ENCODE results near the gene SFMBT2.

Gene SFMBT2

GRCh38 chr10:7424919-7425318 lies 14.1 kb upstream of the SFMBT2 start:
- H3K9ac ChIP-seq (ENCODE audit: low read length in 2 of 2), result no peak overlapping the region
- no peaks in the 10 kb centered on the region for H3K36me3 ChIP-seq (ENCODE audit: control insufficient read depth in 2 of 2, insufficient read depth in 2 of 2, low read length in 2 of 2)
- H3K4me3 ChIP-seq (ENCODE audit: low read length in 2 of 2), result no peak overlapping the region
- H3K27ac ChIP-seq (ENCODE audit: low read length), result no peak overlapping the region
- H3K9me3 ChIP-seq (ENCODE audit: control insufficient read depth in 2 of 2, low read length in 2 of 2), result no peaks in the 10 kb centered on the region
- no peaks in the 10 kb centered on the region for H3K4me1 ChIP-seq (ENCODE audit: control insufficient read depth, insufficient read depth, low read length)
- peaks cover 2 to 3% of the 10 kb centered on the region in 2 donors for H3K27me3 ChIP-seq (ENCODE audit: control insufficient read depth in 1 of 2, insufficient read depth in 2 of 2, low read length in 2 of 2)

GRCh38 chr10:7424315-7424714 lies 13.5 kb upstream of the SFMBT2 start:
- Histone ChIP-seq H3K9me3 (ENCODE audit: control insufficient read depth in 2 of 2, low read length in 2 of 2) (no peaks in the 10 kb centered on the region), H3K4me3 (ENCODE audit: low read length in 2 of 2) (no peak overlapping the region), H3K36me3 (ENCODE audit: control insufficient read depth in 2 of 2, insufficient read depth in 2 of 2, low read length in 2 of 2) (no peaks in the 10 kb centered on the region), H3K4me1 (ENCODE audit: control insufficient read depth, insufficient read depth, low read length) (no peaks in the 10 kb centered on the region), H3K27ac (ENCODE audit: low read length) (no peak overlapping the region), H3K9ac (ENCODE audit: low read length in 2 of 2) (no peak overlapping the region), H3K27me3 (ENCODE audit: control insufficient read depth in 1 of 2, insufficient read depth in 2 of 2, low read length in 2 of 2) (peaks cover 2 to 4% of the 10 kb centered on the region in 2 donors)

GRCh38 chr10:7423521-7423920 lies 12.7 kb upstream of the SFMBT2 start:
- Histone ChIP-seq H3K27me3 (ENCODE audit: control insufficient read depth in 1 of 2, insufficient read depth in 2 of 2, low read length in 2 of 2) (peaks cover 2 to 4% of the 10 kb centered on the region in 2 donors), H3K4me1 (ENCODE audit: control insufficient read depth, insufficient read depth, low read length) (no peaks in the 10 kb centered on the region), H3K4me3 (ENCODE audit: low read length in 2 of 2) (no peak overlapping the region), H3K9ac (ENCODE audit: low read length in 2 of 2) (no peak overlapping the region), H3K9me3 (ENCODE audit: control insufficient read depth in 2 of 2, low read length in 2 of 2) (no peaks in the 10 kb centered on the region), H3K36me3 (ENCODE audit: control insufficient read depth in 2 of 2, insufficient read depth in 2 of 2, low read length in 2 of 2) (no peaks in the 10 kb centered on the region), H3K27ac (ENCODE audit: low read length) (no peak overlapping the region)

- Histone ChIP-seq H3K27me3 (ENCODE audit: control insufficient read depth in 1 of 2, insufficient read depth in 2 of 2, low read length in 2 of 2) (peaks cover 2 to 4% of the 10 kb centered on the region in 2 donors), H3K36me3 (ENCODE audit: control insufficient read depth in 2 of 2, insufficient read depth in 2 of 2, low read length in 2 of 2) (no peaks in the 10 kb centered on the region), H3K9ac (ENCODE audit: low read length in 2 of 2) (no peak overlapping the region), H3K27ac (ENCODE audit: low read length) (no peak overlapping the region), H3K9me3 (ENCODE audit: control insufficient read depth in 2 of 2, low read length in 2 of 2) (no peaks in the 10 kb centered on the region), H3K4me1 (ENCODE audit: control insufficient read depth, insufficient read depth, low read length) (no peaks in the 10 kb centered on the region), H3K4me3 (ENCODE audit: low read length in 2 of 2) (no peak overlapping the region)
Observed at GRCh38 chr10:7421526-7421925, 10.7 kb upstream of the SFMBT2 start.

- Histone ChIP-seq H3K4me3 (ENCODE audit: low read length in 2 of 2) (no peak overlapping the region), H3K27ac (ENCODE audit: low read length) (no peak overlapping the region), H3K4me1 (ENCODE audit: control insufficient read depth, insufficient read depth, low read length) (no peaks in the 10 kb centered on the region), H3K9ac (ENCODE audit: low read length in 2 of 2) (no peak overlapping the region), H3K9me3 (ENCODE audit: control insufficient read depth in 2 of 2, low read length in 2 of 2) (no peaks in the 10 kb centered on the region), H3K27me3 (ENCODE audit: control insufficient read depth in 1 of 2, insufficient read depth in 2 of 2, low read length in 2 of 2) (peaks cover 2 to 4% of the 10 kb centered on the region in 2 donors), H3K36me3 (ENCODE audit: control insufficient read depth in 2 of 2, insufficient read depth in 2 of 2, low read length in 2 of 2) (no peaks in the 10 kb centered on the region)
Observed at GRCh38 chr10:7419998-7420397, 9.2 kb upstream of the SFMBT2 start.

- H3K27me3 ChIP-seq (ENCODE audit: control insufficient read depth in 1 of 2, insufficient read depth in 2 of 2, low read length in 2 of 2), result peaks cover 4 to 5% of the 10 kb centered on the region in 2 donors
- H3K9me3 ChIP-seq (ENCODE audit: control insufficient read depth in 2 of 2, low read length in 2 of 2), result no peaks in the 10 kb centered on the region
- H3K4me1 ChIP-seq (ENCODE audit: control insufficient read depth, insufficient read depth, low read length), result no peaks in the 10 kb centered on the region
- H3K9ac ChIP-seq (ENCODE audit: low read length in 2 of 2), result no peak overlapping the region
- no peak overlapping the region for H3K4me3 ChIP-seq (ENCODE audit: low read length in 2 of 2)
- H3K36me3 ChIP-seq (ENCODE audit: control insufficient read depth in 2 of 2, insufficient read depth in 2 of 2, low read length in 2 of 2), result no peaks in the 10 kb centered on the region
- no peak overlapping the region for H3K27ac ChIP-seq (ENCODE audit: low read length)
Observed at GRCh38 chr10:7417807-7418206, 7.0 kb upstream of the SFMBT2 start.

- Histone ChIP-seq H3K4me3 (ENCODE audit: low read length in 2 of 2) (no peak overlapping the region), H3K9me3 (ENCODE audit: control insufficient read depth in 2 of 2, low read length in 2 of 2) (no peaks in the 10 kb centered on the region), H3K4me1 (ENCODE audit: control insufficient read depth, insufficient read depth, low read length) (peaks cover 5% of the 10 kb centered on the region), H3K27ac (ENCODE audit: low read length) (no peak overlapping the region), H3K9ac (ENCODE audit: low read length in 2 of 2) (no peak overlapping the region), H3K27me3 (ENCODE audit: control insufficient read depth in 1 of 2, insufficient read depth in 2 of 2, low read length in 2 of 2) (peaks cover 10 to 11% of the 10 kb centered on the region in 2 donors), H3K36me3 (ENCODE audit: control insufficient read depth in 2 of 2, insufficient read depth in 2 of 2, low read length in 2 of 2) (no peaks in the 10 kb centered on the region)
Observed at GRCh38 chr10:7417103-7417623, 6.3 kb upstream of the SFMBT2 start.

- Histone ChIP-seq H3K9ac (ENCODE audit: low read length in 2 of 2) (no peak overlapping the region), H3K4me3 (ENCODE audit: low read length in 2 of 2) (no peak overlapping the region), H3K36me3 (ENCODE audit: control insufficient read depth in 2 of 2, insufficient read depth in 2 of 2, low read length in 2 of 2) (no peaks in the 10 kb centered on the region), H3K4me1 (ENCODE audit: control insufficient read depth, insufficient read depth, low read length) (peaks cover 17% of the 10 kb centered on the region), H3K27me3 (ENCODE audit: control insufficient read depth in 1 of 2, insufficient read depth in 2 of 2, low read length in 2 of 2) (peaks cover 12 to 28% of the 10 kb centered on the region in 2 donors), H3K27ac (ENCODE audit: low read length) (no peak overlapping the region), H3K9me3 (ENCODE audit: control insufficient read depth in 2 of 2, low read length in 2 of 2) (no peaks in the 10 kb centered on the region)
Observed at GRCh38 chr10:7414766-7415165, 3.9 kb upstream of the SFMBT2 start.

- no peaks in the 10 kb centered on the region for H3K9me3 ChIP-seq (ENCODE audit: control insufficient read depth in 2 of 2, low read length in 2 of 2)
- H3K4me3 ChIP-seq (ENCODE audit: low read length in 2 of 2), result peak overlapping the region in 1 of 2 donors; percentile 82
- no peak overlapping the region for H3K9ac ChIP-seq (ENCODE audit: low read length in 2 of 2)
- peaks cover 30% of the 10 kb centered on the region for H3K4me1 ChIP-seq (ENCODE audit: control insufficient read depth, insufficient read depth, low read length)
- no peaks in the 10 kb centered on the region for H3K36me3 ChIP-seq (ENCODE audit: control insufficient read depth in 2 of 2, insufficient read depth in 2 of 2, low read length in 2 of 2)
- peaks cover 12 to 41% of the 10 kb centered on the region in 2 donors for H3K27me3 ChIP-seq (ENCODE audit: control insufficient read depth in 1 of 2, insufficient read depth in 2 of 2, low read length in 2 of 2)
- H3K27ac ChIP-seq (ENCODE audit: low read length), result no peak overlapping the region
Observed at GRCh38 chr10:7412928-7413282, 2.1 kb upstream of the SFMBT2 start.

- H3K4me3 ChIP-seq (ENCODE audit: low read length in 2 of 2), result peak overlapping the region; percentile 62 to 82
Observed at GRCh38 chr10:7412237-7412927, 1.5 kb upstream of the SFMBT2 start.

GRCh38 chr10:7411671-7412128 lies 866 bp upstream of the SFMBT2 start:
- peak overlapping the region; percentile 62 to 82 for H3K4me3 ChIP-seq (ENCODE audit: low read length in 2 of 2)
- peaks cover 12 to 45% of the 10 kb centered on the region in 2 donors for H3K27me3 ChIP-seq (ENCODE audit: control insufficient read depth in 1 of 2, insufficient read depth in 2 of 2, low read length in 2 of 2)
- H3K9ac ChIP-seq (ENCODE audit: low read length in 2 of 2), result no peak overlapping the region
- H3K4me1 ChIP-seq (ENCODE audit: control insufficient read depth, insufficient read depth, low read length), result peaks cover 34% of the 10 kb centered on the region
- H3K36me3 ChIP-seq (ENCODE audit: control insufficient read depth in 2 of 2, insufficient read depth in 2 of 2, low read length in 2 of 2), result no peaks in the 10 kb centered on the region
- no peaks in the 10 kb centered on the region for H3K9me3 ChIP-seq (ENCODE audit: control insufficient read depth in 2 of 2, low read length in 2 of 2)
- no peak overlapping the region for H3K27ac ChIP-seq (ENCODE audit: low read length)

More at GRCh38 chr10:7412237-7412927, 1.5 kb upstream of the SFMBT2 start:
- H3K9me3 ChIP-seq (ENCODE audit: control insufficient read depth in 2 of 2, low read length in 2 of 2), result no peaks in the 10 kb centered on the region
- peaks cover 12 to 45% of the 10 kb centered on the region in 2 donors for H3K27me3 ChIP-seq (ENCODE audit: control insufficient read depth in 1 of 2, insufficient read depth in 2 of 2, low read length in 2 of 2)
- no peak overlapping the region for H3K27ac ChIP-seq (ENCODE audit: low read length)
- H3K9ac ChIP-seq (ENCODE audit: low read length in 2 of 2), result peak overlapping the region in 1 of 2 donors; percentile 5
- H3K4me1 ChIP-seq (ENCODE audit: control insufficient read depth, insufficient read depth, low read length), result peaks cover 34% of the 10 kb centered on the region
- no peaks in the 10 kb centered on the region for H3K36me3 ChIP-seq (ENCODE audit: control insufficient read depth in 2 of 2, insufficient read depth in 2 of 2, low read length in 2 of 2)
